Peyer's patch (tissue), 4 donors: ENCODE results near the gene ZNF628. TPM values are rescaled to one million over a fixed set of nuclear protein-coding genes. Genes with fewer than 3 reads are reported as not detected.
A peak's percentile ranks its signal among the peaks of the same experiment; 100 is the strongest.

ENCODE experiments used
- DNase-seq, 3 donors: peaks; one replicate each; pipeline ENCODE4 v3.0.0-alpha.2; 2017 to 2019
- H3K27ac ChIP-seq, 4 donors: fragments of 200-600 bp; sonication (generic); one replicate each; pipeline ENCODE4 v1.5.1; 2016 to 2019
- H3K27me3 ChIP-seq, 2 donors: fragments of 200-600 bp; sonication (generic); one replicate each; pipeline ENCODE4 v1.5.1; 2019
- H3K36me3 ChIP-seq, 3 donors: fragments of 200-600 bp; sonication (generic); one replicate each; pipeline ENCODE4 v1.5.1; 2016 to 2019
- H3K4me1 ChIP-seq, 4 donors: fragments of 200-600 bp; sonication (generic); one replicate each; pipeline ENCODE4 v1.5.1; 2016 to 2019
- H3K4me3 ChIP-seq, 4 donors: fragments of 200-600 bp; sonication (generic); 1 replicate in 3 of 4; 2 replicates in 1 of 4; pipeline ENCODE4 v1.5.1; 2016 to 2019; ENCODE audit warnings: mild to moderate bottlenecking in 1 of 4
- H3K9me3 ChIP-seq, 4 donors: fragments of 200-600 bp; sonication (generic); one replicate each; pipeline ENCODE4 v1.5.1; 2016 to 2019; ENCODE audit warnings: mild to moderate bottlenecking in 1 of 4
- POLR2A ChIP-seq, 2 donors: fragments of 450-650 bp; IDR thresholded peaks; one replicate each; pipeline ENCODE4 v1.5.1; 2017; ENCODE audit warnings: antibody characterized with exemption in 2 of 2, mild to moderate bottlenecking in 2 of 2, moderate library complexity in 2 of 2
- total RNA-seq, 4 donors: library from RNA; depleted of rRNA; stranded (reverse); fragments of >200 nt; gene quantifications; one replicate each; pipeline ENCODE4 v1.1.0, GENCODE V29; 2016
- TF ChIP-seq, protein P1 (sequence below), 6 experiments: fragments of 450-650 bp in 4 of 6; fragments of 200-600 bp in 2 of 6; sonication (generic) in 1 of 6; IDR thresholded peaks; one replicate each; pipeline ENCODE4 v1.5.1; 2017 to 2019; ENCODE audit warnings: antibody characterized with exemption in 6 of 6, mild to moderate bottlenecking in 3 of 6, moderate library complexity in 1 of 6

ZNF628 gene
- total RNA-seq, 4 donors from 2014 or later, result 10.1 to 47.0 (median 15.5) TPM

GRCh38 chr19:55464039-55464661, 12.3 kb upstream of the ZNF628 start:
- H3K27me3 ChIP-seq, result no peaks in the 10 kb centered on the region
- no peaks in the 10 kb centered on the region for H3K36me3 ChIP-seq
- no peak for TF ChIP-seq POLR2A (IDR thresholded peaks at IDR 0.05)
- TF ChIP-seq, protein P1, sequence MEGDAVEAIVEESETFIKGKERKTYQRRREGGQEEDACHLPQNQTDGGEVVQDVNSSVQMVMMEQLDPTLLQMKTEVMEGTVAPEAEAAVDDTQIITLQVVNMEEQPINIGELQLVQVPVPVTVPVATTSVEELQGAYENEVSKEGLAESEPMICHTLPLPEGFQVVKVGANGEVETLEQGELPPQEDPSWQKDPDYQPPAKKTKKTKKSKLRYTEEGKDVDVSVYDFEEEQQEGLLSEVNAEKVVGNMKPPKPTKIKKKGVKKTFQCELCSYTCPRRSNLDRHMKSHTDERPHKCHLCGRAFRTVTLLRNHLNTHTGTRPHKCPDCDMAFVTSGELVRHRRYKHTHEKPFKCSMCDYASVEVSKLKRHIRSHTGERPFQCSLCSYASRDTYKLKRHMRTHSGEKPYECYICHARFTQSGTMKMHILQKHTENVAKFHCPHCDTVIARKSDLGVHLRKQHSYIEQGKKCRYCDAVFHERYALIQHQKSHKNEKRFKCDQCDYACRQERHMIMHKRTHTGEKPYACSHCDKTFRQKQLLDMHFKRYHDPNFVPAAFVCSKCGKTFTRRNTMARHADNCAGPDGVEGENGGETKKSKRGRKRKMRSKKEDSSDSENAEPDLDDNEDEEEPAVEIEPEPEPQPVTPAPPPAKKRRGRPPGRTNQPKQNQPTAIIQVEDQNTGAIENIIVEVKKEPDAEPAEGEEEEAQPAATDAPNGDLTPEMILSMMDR (IDR thresholded peaks at IDR 0.05), result no peak
- H3K27ac ChIP-seq, result no peak overlapping the region
- no peak for DNase-seq
- peaks cover 0 to 27% (median 2%) of the 10 kb centered on the region in 4 donors for H3K4me1 ChIP-seq
- no peaks in the 10 kb centered on the region for H3K9me3 ChIP-seq
- no peak overlapping the region for H3K4me3 ChIP-seq

DNA sequence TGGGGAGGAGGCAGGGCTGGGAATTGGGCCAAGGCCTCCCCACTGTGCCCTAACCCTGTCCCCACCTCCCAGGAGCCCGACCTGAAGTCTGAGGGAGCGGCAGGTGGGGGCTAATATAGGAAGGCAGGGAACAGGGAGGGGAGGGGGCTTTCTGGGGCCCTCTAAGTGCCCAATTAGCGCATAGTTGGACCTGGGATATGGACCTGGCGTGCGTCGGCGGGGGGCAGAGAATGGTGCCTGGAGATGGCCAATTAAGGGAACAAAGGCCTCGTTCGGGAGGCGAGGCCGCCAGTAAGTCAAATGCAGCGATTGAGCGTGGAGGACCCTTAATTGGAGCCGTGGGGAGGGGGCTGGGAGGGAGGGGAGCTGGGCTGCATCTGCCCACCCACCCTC, 11.8 kb upstream of the ZNF628 start, which contains the start of gene C19orf85:
Gene C19orf85 (minus strand): TSS at position 90 of the 393 bp plus-strand sequence. CDS start 197 bp downstream, outside the sequence.
- H3K4me1 ChIP-seq, result peaks cover 0 to 22% (median 2%) of the 10 kb centered on the region in 4 donors
- TF ChIP-seq, protein P1 (IDR thresholded peaks at IDR 0.05), result no peak
- no peak for DNase-seq
- no peak within 1 kb of the TSS for H3K27ac ChIP-seq
- no peaks in the 10 kb centered on the region for H3K27me3 ChIP-seq
- H3K4me3 ChIP-seq, result no peak within 1 kb of the TSS
- no peaks in the 10 kb centered on the region for H3K36me3 ChIP-seq
- no peaks in the 10 kb centered on the region for H3K9me3 ChIP-seq

DNA sequence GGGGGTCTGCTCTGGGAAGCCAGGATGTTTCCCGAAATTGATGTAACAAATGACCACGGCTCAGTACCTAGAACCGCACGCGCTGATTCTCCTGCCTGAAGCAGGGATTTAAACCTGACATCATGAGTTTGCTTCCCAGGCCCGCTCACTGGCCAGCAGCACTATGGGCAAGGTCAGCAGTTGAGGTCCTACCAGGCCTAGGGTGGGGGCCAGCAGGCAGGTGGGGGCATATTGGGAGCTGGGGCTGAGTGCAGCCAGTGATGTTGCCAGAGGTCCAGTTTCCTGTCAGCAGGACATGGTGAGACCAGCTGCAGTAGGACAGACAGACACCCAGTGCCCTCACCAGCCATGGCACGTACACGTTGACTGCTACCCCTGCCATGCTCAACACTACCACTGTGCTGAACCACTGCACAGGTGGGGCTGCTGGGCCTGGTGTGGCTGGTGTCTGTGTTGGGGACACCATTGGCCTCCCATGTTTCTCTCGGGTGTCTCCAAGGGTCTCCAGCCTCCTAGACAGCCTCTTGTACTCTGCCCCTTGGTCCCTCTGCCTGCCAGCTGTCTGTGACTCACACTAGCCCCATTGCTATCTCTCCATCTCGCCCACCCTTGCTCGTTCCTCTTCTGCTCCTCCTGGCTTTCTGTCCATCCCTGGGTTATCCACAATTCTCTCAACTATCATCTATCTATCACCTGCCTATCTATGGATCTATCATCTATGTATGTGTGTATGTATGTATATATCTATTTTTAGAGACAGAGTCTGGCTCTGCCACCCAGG, 10.8 kb upstream of the ZNF628 start:
- no peak overlapping the region for H3K27ac ChIP-seq
- H3K36me3 ChIP-seq, result no peaks in the 10 kb centered on the region
- no peak overlapping the region for H3K4me3 ChIP-seq
- H3K27me3 ChIP-seq, result no peaks in the 10 kb centered on the region
- no peak for DNase-seq
- peaks cover 0 to 15% (median 2%) of the 10 kb centered on the region in 4 donors for H3K4me1 ChIP-seq
- no peak for TF ChIP-seq POLR2A (IDR thresholded peaks at IDR 0.05)
- TF ChIP-seq, protein P1 (IDR thresholded peaks at IDR 0.05), result no peak
- no peaks in the 10 kb centered on the region for H3K9me3 ChIP-seq

GRCh38 chr19:55466241-55466614, 10.2 kb upstream of the ZNF628 start:
- H3K9me3 ChIP-seq, result no peaks in the 10 kb centered on the region
- H3K27ac ChIP-seq, result no peak overlapping the region
- DNase-seq, result no peak
- no peak overlapping the region for H3K4me3 ChIP-seq
- no peaks in the 10 kb centered on the region for H3K36me3 ChIP-seq
- peaks cover 0 to 9% (median 2%) of the 10 kb centered on the region in 4 donors for H3K4me1 ChIP-seq
- TF ChIP-seq, protein P1 (IDR thresholded peaks at IDR 0.05), result no peak
- TF ChIP-seq POLR2A (IDR thresholded peaks at IDR 0.05), result no peak
- H3K27me3 ChIP-seq, result no peaks in the 10 kb centered on the region

- no peak overlapping the region for H3K27ac ChIP-seq
- no peak for TF ChIP-seq POLR2A (IDR thresholded peaks at IDR 0.05)
- TF ChIP-seq, protein P1 (IDR thresholded peaks at IDR 0.05), result peak; percentile 93 to 99 (median 95)
- peak; percentile 59 to 84 (median 83) for DNase-seq
These were observed 9.0 kb upstream of the ZNF628 start for GRCh38 chr19:55467236-55468053.

More at GRCh38 chr19:55467236-55468053, 9.0 kb upstream of the ZNF628 start:
- Histone ChIP-seq H3K4me3 (no peak overlapping the region), H3K9me3 (no peaks in the 10 kb centered on the region), H3K4me1 (peaks cover 0 to 9% (median under 1%) of the 10 kb centered on the region in 4 donors), H3K36me3 (no peaks in the 10 kb centered on the region), H3K27me3 (no peaks in the 10 kb centered on the region)
